AG10803 (cell line): ENCODE measurements around the gene CYB5R3.
"Not testable (repeated sequence)": the region's sequence is repeated elsewhere in the genome, so short reads cannot be mapped to it uniquely, and the experiment has no call there.

ENCODE experiments used
- DNase-seq: peaks from one replicate; pipeline ENCODE4 v3.0.0; 2010; ENCODE audit warnings: low read depth
- H3K4me3 ChIP-seq: 2 replicates; pipeline ENCODE4 v1.5.1; 2011; ENCODE audit warnings: mild to moderate bottlenecking, low read length, control low read depth
- CTCF ChIP-seq: conservative IDR thresholded peaks from 2 replicates; pipeline ENCODE4 v1.5.1; 2011; ENCODE audit warnings: mild to moderate bottlenecking, low read length, control low read depth, inconsistent platforms

The CYB5R3 gene

GRCh38 chr22:42683578-42684283 is 34.5 kb upstream of the CYB5R3 start:
- TF ChIP-seq CTCF: no peak
- peak; percentile 90 for DNase-seq
- H3K4me3 ChIP-seq: no peak overlapping the region

GRCh38 chr22:42682113-42682851 is 33.1 kb upstream of the CYB5R3 start:
- no peak for DNase-seq
- no peak overlapping the region for H3K4me3 ChIP-seq
- no peak for TF ChIP-seq CTCF

GRCh38 chr22:42680648-42681047 is 31.5 kb upstream of the CYB5R3 start:
- DNase-seq: peak; percentile 94

GRCh38 chr22:42679691-42680090 is 30.5 kb upstream of the CYB5R3 start:
- no peak for TF ChIP-seq CTCF
- H3K4me3 ChIP-seq: no peak overlapping the region
- DNase-seq: no peak

More at GRCh38 chr22:42680648-42681047, 31.5 kb upstream of the CYB5R3 start:
- H3K4me3 ChIP-seq: no peak overlapping the region
- no peak for TF ChIP-seq CTCF

GRCh38 chr22:42678894-42679293 is 29.7 kb upstream of the CYB5R3 start:
- no peak overlapping the region for H3K4me3 ChIP-seq
- no peak for DNase-seq
- TF ChIP-seq CTCF: no peak

- H3K4me3 ChIP-seq, DNase-seq: not testable (repeated sequence)
Observed at GRCh38 chr22:42677936-42678335, 28.7 kb upstream of the CYB5R3 start.

- H3K4me3 ChIP-seq: no peak overlapping the region
- peak; percentile 77 for DNase-seq
- no peak for TF ChIP-seq CTCF
Observed at GRCh38 chr22:42676059-42676607, 26.9 kb upstream of the CYB5R3 start.
